GM21390 (cell line): ENCODE results near the gene TNFRSF11A.

Experiments used
- ATAC-seq: cut with Tn5 transposase; IDR thresholded peaks from one replicate; pipeline ENCODE4 v1.9.1; 2021; ENCODE audit not compliant: unreplicated experiment

The TNFRSF11A gene

DNA sequence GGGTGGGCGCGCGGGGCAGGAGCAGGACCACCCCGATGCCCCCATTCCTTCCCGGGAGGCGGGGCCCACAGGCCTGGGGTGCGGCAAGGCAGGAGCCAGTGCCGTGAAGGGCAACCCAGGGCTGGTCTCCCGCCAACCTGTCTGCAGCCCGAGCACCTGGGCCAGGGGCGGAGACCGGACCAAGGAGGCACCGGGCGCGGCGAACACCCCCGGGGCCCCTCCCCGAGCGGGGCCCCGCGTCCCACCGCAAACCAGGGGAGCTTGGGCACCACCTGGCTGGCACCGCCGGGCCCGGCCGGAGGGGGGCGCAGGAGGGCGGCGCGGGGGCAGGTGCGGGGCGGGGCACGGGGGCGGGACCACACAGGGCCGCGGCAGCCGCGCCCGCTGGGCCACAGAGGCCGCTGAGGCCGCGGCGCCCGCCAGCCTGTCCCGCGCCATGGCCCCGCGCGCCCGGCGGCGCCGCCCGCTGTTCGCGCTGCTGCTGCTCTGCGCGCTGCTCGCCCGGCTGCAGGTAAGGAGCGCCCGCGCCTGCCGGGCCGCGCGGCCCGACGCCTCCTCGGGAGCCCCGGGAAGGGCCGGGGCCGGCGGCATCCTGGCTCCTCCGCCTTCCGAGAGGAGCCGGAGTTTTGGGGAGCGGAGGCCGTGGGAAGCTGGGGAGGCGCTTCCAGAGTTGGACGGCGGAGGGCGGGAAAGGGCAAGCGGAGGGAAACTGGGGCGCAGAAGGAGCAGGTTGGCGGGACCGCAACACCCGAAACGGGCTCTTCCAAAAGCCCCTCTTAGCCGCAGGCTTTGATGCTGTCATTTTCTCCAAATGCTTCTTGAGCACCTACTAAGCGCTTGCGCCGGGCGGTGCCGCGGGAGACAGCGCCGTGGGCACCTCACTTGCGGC, at the start of gene TNFRSF11A:
TNFRSF11A (plus strand) TSS at position 394 of the 889 bp plus-strand sequence; CDS start at position 437, 43 bp downstream.
- ATAC-seq: peak; percentile 70

DNA sequence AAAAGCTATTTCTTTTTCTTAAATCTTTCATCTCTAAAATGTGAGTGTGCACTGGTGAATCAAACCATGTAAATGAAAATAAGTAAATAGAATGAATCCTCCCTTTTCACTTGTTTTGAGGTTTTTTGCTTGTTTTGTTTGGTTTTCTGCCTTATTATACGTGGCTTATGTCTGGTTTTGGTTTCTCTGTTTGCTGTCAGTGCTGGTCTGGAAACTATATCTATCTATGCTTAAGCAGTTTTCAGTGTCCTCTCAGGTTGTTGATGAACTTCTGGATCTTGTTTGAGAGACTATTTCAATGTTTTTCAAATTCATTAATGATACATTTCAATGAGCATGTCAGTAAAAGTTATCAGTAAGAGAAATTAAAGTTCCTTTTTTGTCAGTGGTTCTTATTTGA, 48.1 kb upstream of the TNFRSF11A start:
- ATAC-seq: no peak

DNA sequence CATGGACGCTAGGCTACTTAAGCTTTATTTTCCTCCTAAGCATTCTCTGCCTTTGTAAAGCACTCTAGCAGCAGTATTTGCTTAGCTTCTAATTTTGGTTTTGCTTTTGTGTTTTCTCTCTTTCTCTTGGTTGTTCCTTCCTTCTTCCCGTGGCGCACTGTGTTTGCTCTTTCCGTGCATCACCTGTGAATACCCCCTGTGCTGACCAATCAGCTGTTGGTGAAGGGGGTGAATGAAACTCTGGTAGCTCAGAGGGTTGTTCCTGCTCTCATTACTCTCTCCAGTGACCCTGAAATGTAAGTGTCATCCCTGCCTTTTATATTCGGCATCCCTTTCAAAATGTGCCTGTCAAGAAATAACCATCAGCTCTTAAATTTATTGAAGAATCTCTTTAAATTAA, 45.5 kb upstream of the TNFRSF11A start:
- ATAC-seq: no peak

DNA sequence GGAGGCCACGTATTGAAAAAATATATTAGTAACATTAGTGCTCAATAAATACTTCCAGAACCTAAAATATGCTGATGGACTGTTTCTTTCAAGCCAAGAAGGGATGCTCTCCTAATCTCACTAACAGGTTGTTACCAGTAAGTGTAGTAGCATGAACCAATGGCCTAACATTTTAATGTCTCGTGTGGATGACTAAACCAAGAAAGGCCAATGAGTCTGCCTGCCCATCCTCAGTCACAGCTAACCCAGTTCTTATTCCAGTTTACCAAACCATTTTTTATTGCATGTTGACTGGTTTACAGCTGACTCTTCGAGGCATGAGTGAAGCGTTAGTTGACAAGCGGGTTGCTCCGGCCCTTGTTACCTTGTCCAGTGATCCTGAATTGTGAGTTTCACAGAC, 45.1 kb upstream of the TNFRSF11A start:
- ATAC-seq: no peak

DNA sequence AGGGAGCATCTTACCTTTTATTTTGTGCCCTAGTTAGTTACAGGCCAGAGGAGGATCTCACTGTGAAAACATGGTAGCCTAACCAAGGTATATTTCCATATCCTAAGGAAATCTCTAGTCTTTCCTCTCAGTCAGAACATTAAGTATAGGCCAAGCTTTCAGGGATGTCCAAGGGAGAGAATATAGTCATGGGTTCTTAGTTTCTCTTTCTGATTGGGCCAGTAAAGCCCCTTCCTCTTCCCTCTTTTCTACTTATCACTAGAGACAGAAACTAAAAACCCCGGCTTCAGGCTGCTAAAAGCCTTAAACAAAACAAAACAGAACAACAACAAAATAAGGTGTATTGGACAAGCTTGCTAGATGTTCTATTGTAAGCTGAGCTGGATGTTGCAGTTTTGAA, 44.3 kb upstream of the TNFRSF11A start:
- ATAC-seq: no peak

DNA sequence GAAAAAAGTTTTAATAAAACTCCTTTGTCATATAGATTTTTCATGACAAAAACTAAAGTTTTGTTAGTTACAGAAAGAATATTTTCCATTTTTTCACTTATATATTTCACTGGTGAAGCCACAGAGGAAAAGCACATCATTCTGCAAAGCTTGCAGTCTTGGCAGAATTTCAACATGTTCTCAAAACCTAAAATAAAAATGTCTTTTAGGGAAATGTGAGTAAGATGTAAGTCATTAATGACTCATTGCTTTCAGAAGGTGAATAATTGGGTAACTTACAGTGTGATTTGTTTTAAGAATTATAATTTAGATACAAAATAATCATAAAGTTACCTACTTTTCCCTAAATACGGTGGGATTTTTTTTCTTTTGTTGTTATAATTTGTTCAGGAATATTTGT, 43.4 kb upstream of the TNFRSF11A start:
- no peak for ATAC-seq

DNA sequence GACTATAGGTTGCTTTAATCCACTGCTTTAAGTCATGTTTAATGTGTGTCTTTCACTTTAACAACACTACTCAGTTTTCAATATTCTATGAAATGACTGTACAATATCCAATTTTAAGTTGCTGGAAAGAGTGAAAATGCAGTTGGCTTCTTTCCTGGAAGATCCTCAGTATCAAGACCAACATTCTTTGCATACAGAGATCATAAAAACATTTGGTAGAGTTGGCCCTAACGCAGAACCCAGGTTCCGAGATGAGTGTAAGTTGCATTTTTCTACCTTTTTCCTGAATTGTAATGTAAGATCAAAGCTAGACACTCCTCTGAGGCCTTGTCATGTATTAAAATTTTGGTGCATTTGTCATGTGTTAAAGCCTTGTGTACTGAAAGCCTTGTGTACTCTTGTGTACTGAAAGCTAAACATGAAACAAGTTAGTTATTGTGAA, 42.9 kb upstream of the TNFRSF11A start:
- ATAC-seq: no peak

DNA sequence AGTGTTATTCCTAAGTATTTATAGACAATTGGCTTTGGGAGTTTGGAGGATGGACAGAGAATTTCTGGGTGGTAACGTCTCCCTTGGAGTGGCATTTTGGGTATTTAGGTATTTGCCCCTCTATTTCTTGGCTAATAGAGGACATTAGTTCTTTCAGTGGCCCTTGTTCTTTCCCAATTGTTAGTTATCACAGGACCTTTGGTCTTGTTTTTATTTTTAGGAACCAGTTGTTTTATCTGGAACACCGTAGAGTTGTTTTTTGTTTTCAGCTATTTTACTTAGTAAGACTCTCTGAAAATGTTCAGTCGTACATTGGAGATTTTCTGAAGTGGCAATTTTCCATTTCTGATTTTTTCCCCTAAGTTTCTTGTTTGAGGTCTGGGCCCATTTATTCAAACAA, 40.5 kb upstream of the TNFRSF11A start:
- ATAC-seq: no peak

DNA sequence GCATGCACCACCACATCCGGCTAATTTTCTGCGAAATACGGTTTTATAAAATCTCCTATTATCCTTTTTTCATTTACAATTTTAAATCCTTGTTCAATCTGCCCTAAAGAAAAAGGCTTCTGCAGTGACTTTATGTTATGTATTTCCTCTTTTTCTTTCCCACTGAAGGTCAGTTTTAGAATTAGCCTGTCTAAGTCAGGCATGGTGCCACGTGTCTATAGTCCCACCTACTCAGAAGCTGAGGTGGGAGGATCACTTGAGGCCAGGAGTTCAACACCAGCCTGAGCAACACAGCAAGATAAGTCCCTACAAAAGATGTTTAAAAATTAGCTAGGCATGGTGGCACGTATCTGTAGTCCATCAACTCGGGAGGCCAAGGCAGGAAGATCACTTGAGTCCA, 39.8 kb upstream of the TNFRSF11A start:
- ATAC-seq: no peak

DNA sequence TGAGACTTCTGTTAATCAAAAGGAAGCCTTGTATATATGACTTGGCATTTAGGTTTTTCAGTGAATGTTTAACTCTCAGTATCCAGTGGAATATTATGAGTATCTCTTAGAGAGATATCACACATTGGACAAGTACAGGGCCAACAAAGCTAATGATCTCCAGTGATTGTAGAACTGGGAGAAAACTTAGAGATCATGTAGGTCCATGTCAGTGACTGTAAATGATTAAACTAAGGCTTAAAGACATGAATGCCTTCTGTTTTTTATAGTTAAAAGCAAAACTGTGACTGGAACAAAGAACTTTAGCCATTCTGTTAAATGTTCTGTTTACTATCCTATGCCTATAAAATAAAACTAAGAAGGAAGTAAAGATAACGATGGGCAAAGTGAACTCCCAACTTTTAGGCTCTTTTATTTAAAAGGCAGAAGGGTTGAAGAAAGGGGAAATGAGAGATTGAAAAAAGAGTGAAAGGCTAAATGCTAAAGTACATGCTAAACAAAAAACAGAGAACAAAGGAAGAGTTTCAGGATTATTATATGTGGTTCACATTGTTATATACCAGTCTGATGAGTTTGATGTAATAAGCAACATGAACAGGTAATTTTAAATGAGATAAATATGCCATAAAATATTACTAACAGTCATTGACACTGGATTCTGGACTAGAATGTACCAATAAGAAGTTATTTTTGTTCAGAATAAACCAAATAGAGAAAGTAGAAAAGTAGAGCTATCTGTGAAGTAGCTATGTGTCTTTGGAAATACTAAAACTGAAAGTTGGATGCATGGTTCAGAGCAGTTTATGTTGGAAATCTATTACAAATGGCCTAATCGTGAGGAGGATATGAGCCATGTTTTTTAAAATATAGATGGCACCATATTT, 37.1 kb upstream of the TNFRSF11A start:
- peak; percentile 46 for ATAC-seq

DNA sequence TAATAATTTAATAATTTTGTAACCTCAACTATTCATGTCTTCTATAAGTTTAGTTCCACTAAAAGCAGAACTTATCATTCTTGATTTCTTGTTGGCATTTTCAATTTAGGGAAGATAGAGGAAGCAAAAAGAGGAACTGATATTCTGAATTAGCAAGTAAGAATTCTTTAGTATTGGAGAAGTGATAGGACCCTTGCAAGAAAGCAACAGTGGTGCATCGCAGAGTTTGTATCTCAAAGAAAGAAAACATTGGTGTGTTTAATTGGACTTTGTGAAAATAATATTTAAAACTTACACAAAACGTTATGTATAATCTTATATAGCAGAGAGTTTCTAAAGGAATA, 36.5 kb upstream of the TNFRSF11A start:
- peak; percentile 68 for ATAC-seq

DNA sequence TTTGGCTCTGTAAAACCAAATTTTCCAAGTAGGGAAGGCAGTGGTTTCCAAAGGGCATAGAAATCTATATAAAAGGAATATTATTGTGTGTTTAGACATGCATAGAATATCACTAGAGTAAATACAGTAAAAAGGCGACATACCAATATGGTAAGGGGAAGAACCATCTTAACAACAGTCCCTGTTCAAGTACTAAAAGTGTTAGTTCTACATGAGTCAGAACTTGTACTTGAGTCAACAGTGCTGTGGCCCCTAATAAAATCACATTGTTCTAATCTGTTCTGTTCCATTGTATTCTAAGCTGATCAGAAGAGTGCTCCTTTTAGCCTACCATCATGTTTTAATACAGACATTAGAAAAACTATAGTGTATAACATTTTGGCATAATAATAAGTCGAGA, 36.1 kb upstream of the TNFRSF11A start:
- ATAC-seq: peak; percentile 56

DNA sequence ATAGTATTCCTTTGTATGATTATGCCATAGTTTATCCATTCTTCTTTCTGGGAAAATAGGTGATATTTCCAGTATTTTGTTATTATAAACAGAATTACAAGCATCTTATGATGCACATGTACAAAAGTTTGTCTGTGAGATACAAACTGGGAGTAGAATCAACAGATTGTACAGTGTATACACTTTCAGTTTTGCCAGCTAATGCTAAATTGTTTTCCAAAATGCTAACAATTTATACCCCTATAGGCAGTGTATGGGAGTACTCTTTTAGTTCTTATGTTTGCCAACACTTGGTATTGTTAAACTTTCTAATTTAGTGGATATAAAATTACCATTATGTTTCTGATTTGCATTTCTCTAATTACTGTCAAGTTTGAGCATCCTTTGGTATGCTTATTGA, 31.0 kb upstream of the TNFRSF11A start:
- no peak for ATAC-seq

DNA sequence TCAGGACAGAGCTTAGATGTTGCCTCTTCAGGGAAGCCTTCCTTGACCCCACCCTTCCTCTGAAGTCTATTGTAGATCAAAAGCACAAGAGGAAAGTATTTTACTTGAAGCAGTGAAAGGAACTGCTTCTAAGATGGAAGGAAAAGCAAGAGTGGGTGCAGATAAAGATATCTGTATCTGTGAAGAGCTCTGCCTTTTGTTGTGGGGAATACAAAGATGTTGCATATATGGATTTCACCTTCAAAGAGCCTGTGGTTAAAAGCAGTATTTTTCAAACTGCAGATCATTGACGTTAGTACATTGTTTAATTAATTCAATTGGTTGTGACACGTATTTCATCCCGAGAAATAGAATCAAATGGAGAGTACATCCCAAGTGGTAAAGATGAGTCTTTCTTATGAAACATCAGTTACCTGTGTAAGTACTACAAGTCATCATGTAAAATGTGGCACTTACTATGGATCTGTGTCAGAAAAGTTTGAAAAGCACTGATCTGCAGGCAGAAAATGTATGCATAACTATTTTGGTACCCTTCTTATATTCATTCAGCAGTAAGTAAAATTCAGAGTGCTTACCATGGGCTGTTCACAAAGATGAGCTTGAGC, 24.6 kb upstream of the TNFRSF11A start:
- ATAC-seq: no peak

DNA sequence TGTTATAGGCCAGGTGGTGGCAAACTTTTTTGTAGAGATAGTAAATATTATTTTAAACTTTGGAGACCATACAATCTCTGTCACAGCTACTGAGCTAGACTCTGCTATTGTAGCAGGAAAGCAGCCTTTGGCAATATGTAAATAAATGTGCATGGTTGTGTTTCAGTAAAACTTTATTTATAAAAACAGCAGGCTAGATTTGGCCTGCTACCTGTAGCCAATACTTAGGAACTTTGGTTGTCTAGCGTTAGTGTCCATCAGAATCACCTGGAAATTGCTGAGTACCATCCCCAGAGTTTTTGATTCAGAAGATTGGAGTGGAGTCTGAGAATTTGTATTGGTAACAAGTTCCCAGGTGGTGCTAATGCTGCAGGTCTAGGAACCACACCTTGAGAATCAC, 23.8 kb upstream of the TNFRSF11A start:
- ATAC-seq: no peak

DNA sequence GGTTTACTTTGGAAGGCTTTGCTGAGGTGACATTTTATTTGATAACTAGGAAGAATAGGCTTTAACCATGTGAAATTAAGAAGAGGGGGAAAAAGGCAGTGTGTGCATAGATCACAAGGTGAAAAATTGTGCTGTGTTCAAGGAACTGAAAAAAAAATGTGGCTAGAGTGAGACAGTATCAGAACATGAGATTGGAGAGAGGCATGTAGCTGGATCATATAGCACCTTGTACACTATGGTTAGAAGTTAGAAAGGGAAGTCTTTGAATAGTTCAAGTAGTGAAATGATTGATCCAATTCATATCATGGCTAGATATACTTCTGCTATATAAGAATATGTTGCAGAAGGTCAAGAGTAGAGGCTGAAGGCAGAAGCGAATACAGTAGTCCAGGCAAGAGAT, 12.3 kb upstream of the TNFRSF11A start:
- ATAC-seq: no peak

DNA sequence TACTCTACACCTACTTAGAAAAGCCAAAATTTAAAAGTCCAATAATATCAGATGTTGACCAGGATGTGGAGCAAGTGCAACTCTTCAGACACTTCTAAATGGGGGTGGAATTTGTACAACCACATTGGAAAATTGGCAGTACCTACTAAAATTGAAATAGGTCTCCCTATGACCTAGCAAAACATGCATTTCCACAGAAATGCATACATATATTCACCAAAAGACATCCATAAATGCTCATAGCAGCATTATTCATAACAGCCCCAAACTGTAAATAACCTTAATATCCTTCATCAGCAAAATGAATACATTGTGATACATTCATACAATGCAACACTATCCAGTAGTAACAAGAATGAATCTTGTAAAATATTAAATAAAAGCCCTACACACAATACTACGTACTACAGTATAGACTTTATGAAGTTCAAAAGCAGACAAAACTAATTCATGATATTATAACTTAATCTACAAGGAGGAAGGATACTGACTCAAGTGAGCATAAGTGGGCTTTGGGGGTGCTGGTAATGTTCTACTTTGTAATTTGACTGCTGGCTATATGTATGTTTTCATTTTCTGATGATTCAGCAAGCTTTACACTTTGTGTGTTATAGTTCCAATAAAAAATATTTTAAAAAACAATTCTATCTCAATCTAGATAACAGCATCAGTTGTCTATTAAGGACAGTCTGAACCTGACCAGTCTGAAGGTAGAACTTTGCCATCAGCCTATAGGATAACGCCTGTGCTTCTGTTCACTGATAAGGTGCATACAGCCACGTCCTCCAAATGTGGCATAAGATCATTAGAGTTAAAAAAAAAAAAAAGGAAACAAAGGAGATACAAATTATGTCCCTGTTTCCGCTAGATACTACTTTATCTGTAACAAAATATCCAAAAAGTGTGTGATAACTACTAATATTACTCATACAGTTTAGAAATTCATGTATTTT, 6.6 kb upstream of the TNFRSF11A start:
- no peak for ATAC-seq

DNA sequence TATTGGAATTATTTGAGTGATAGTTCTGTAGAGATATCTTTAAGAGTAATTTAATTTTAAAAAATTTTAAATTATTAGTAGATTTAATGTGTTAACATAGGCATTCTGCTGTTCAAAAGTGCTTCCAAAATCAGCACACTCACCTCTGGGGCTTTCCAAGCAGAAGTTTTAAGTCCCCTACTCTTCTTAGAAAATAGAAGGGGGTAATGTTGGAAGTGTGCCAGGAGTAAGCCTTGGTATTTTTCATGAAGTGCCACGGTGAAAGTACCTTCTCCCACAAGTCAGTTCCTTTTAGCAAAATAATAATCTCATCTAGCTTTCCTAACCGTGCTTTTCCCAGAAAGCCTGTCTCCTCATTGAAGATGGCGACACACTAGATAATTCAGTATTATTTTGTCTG, 3.9 kb upstream of the TNFRSF11A start:
- ATAC-seq: no peak

DNA sequence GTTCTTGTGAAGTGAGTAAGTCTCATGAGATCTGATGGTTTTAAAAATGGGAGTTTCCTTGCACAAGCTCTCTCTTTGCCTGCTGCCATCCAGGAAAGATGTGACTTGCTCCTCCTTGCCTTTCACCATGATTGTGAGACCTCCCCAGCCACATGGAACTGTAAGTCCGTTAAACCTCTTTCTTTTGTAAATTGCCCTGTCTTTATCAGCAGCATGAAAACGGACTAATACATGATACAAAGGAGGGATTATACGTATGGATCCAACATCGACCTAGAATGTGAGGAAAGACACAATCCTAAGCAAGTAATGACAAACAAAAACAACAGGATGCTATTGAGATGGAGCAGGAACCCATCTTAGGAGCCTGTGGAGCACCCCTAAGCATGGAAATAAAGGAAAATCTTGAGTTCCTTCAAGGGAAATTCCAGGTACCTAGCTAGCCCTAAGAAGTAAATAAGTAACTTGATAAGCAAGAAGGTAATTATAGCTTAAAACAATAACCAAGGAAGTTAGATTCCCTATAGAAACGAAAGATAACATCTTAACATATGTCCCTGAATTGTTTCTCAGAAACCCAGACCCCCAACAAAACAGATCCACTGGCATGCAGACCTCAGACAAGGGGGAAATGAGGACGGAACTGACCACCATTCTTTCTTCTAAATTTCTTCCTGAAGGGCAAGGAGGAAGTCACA, 1.5 kb upstream of the TNFRSF11A start:
- ATAC-seq: no peak
